Upper lobe of right lung (tissue), 1 donor: Measurements from ENCODE around the gene CLEC16A. TPM values are rescaled to one million over a fixed set of nuclear protein-coding genes. Genes with fewer than 3 reads are reported as not detected.

Source experiments
- ATAC-seq: fragments of 200-7000 bp; cut with Tn5 transposase; one replicate; pipeline ENCODE4 v1.9.1; 2020; ENCODE audit warnings: mild to moderate bottlenecking, moderate library complexity
- DNase-seq: peaks from one replicate; pipeline ENCODE4 v3.0.0-alpha.2; 2020
- H3K27ac ChIP-seq: fragments of 200-600 bp; one replicate; pipeline ENCODE4 v1.8.0; 2022
- H3K27me3 ChIP-seq: fragments of 200-600 bp; one replicate; pipeline ENCODE4 v1.8.0; 2022; ENCODE audit warnings: mild to moderate bottlenecking
- H3K36me3 ChIP-seq: fragments of 200-600 bp; one replicate; pipeline ENCODE4 v1.8.0; 2022
- H3K4me1 ChIP-seq: fragments of 200-600 bp; one replicate; pipeline ENCODE4 v1.8.0; 2022
- H3K4me3 ChIP-seq: fragments of 200-600 bp; one replicate; pipeline ENCODE4 v1.8.0; 2022; ENCODE audit warnings: mild to moderate bottlenecking
- H3K9me3 ChIP-seq: fragments of 200-600 bp; one replicate; pipeline ENCODE4 v1.8.0; 2022
- intact Hi-C: fragments of 100-400 bp; cut with DNase I; formaldehyde crosslinking; loops from one replicate; pipeline ENCODE4 v1.11.0; 2022
- total RNA-seq: library from RNA; stranded (reverse); fragmentation: NEBNext Ultra II Directional; extraction: Animal tissue kit (Norgen Biotek cat#: 25700); gene quantifications from one replicate; pipeline ENCODE4 v1.2.1, GENCODE V29; 2021
- TF ChIP-seq, protein P1 (sequence below): fragments of 200-600 bp; IDR thresholded peaks from one replicate; pipeline ENCODE4 v1.8.0; 2022; ENCODE audit warnings: antibody characterized with exemption
- donor health status: DM: no; HTN: yes; CAD: no; lungs with severe emphysema.

Gene CLEC16A
- total RNA-seq, 1 donor from 2014 or later, result 36.9 TPM

DNA sequence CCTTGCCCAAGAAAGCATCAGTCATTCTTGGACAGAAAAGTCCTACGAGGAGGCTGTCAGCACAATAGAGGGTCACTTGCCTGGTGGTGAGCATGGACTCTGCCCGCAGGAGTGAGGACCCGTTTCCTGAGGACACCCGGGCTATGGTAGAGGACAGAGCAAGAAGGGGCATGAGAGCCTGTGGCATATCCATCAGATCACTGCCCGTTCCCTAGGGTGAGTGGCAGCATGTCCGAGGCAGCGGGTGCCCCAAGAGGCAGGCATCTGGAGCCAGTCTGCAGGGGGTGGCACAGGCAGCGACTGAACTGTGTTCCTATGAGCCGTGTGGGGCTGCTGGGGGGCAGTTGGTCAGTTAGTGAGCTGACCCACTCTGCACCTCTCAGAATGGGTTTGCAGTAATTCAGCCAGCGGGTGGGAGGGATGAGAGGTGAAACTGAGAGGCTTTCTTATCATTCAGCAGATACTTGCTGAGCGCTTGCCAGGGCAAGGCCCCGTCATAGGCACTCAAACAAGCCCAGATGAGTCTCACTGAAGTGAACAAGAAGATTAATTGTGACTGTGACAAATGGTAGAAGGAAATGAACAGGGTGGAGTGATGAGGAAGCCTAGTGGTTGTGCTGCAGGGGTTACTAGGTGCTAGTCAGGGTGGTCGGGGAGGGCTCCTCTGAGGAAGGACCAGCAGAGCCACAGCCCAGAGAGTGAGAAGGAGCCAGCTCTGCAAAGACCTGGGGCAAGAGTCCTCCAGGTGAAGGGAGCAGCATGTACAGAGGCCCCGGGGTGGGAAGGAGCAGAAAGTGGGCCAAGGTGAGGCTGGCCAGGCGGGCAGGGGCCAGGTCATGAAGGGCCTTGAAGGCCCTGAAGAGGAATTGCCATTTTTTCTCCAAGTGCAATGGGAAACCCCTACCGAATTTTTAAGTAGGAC lies 87.9 kb downstream of the CLEC16A start:
- TF ChIP-seq, protein P1, sequence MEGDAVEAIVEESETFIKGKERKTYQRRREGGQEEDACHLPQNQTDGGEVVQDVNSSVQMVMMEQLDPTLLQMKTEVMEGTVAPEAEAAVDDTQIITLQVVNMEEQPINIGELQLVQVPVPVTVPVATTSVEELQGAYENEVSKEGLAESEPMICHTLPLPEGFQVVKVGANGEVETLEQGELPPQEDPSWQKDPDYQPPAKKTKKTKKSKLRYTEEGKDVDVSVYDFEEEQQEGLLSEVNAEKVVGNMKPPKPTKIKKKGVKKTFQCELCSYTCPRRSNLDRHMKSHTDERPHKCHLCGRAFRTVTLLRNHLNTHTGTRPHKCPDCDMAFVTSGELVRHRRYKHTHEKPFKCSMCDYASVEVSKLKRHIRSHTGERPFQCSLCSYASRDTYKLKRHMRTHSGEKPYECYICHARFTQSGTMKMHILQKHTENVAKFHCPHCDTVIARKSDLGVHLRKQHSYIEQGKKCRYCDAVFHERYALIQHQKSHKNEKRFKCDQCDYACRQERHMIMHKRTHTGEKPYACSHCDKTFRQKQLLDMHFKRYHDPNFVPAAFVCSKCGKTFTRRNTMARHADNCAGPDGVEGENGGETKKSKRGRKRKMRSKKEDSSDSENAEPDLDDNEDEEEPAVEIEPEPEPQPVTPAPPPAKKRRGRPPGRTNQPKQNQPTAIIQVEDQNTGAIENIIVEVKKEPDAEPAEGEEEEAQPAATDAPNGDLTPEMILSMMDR, result no peak
- DNase-seq, result no peak
- peaks cover 19% of the 10 kb centered on the region for H3K36me3 ChIP-seq

DNA sequence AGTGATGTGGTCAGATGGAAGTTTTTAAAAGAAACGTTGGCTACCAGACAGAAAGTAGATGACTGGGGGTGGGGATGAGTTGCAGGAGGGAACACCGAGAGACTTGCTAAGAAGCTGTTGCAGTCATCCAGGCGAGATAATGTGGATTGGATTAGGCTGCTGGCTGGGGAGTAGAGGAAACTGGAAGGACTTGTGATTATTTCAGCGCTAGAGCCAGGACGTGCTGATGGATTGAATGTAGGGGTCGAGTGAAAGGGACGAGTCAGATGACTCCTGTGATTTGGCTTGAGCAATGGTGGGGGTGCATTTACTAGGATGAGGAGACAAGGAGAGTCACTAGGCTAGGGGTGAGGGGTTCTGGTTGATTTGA lies 88.5 kb downstream of the CLEC16A start:
- ATAC-seq (peak; percentile 54), DNase-seq (no peak)
- H3K27ac ChIP-seq, result no peak overlapping the region
- TF ChIP-seq, protein P1, result no peak
- H3K4me1 ChIP-seq, result peaks cover 8% of the 10 kb centered on the region
- no peaks in the 10 kb centered on the region for H3K9me3 ChIP-seq
- intact Hi-C loops, result no loop called here
- H3K27me3 ChIP-seq, result no peaks in the 10 kb centered on the region
- no peak overlapping the region for H3K4me3 ChIP-seq
- peaks cover 16% of the 10 kb centered on the region for H3K36me3 ChIP-seq

More for the DNA sequence above, 87.9 kb downstream of the CLEC16A start:
- no peak overlapping the region for H3K27ac ChIP-seq
- intact Hi-C loops, result no loop called here
- peak; percentile 15 for ATAC-seq
- H3K9me3 ChIP-seq, result no peaks in the 10 kb centered on the region
- no peaks in the 10 kb centered on the region for H3K27me3 ChIP-seq
- H3K4me1 ChIP-seq, result peaks cover 8% of the 10 kb centered on the region
- no peak overlapping the region for H3K4me3 ChIP-seq

DNA sequence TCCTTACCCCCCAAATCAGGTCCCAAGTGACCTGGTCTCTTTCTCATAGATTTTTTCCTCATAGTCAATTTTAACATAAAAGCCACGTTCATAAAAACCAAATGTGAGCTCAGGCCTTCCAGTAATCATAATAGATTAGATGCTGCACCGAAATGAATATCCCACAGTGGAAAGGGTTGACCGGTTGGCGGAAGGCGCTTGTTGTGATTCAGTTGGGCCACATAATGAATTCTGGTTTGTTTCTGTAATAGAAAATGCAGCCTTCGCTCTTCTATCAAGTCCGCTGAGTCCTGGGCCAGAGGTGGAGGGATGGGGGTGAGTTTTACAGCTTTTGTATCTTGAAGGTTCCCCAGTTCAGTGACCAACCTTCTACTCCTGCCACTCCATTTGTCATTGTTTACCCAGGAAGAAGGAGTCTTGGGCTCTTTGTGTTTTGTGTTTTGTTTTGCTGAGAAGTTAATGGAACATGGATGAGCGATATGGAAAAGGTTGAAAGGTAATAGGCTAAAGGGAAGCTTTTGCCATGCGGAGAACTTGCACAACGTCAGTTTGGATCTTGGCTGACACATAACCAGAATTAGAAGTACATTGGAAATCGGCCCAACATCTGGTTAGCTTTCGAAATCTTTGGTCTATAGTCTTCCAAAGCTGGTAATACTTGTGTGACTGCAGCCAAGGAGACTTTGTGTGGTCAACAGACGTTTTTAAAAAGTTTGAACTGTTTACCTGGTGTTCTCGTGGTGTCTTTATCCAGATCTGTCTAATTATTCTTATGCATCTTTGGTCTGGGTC lies 89.5 kb downstream of the CLEC16A start:
- H3K4me1 ChIP-seq, result peaks cover 8% of the 10 kb centered on the region
- peak overlapping the region; percentile 48 for H3K27ac ChIP-seq
- ATAC-seq, result no peak
- H3K9me3 ChIP-seq, result no peaks in the 10 kb centered on the region
- peaks cover 11% of the 10 kb centered on the region for H3K36me3 ChIP-seq
- TF ChIP-seq, protein P1, result no peak
- intact Hi-C loops, result no loop called here
- H3K27me3 ChIP-seq, result no peaks in the 10 kb centered on the region
- H3K4me3 ChIP-seq, result no peak overlapping the region
- no peak for DNase-seq

GRCh38 chr16:11034481-11034931 lies 90.1 kb downstream of the CLEC16A start:
- TF ChIP-seq, protein P1, result no peak
- no peak for DNase-seq
- Histone ChIP-seq H3K36me3 (peaks cover 15% of the 10 kb centered on the region), H3K27ac (peak overlapping the region; percentile 48), H3K9me3 (no peaks in the 10 kb centered on the region), H3K4me1 (peaks cover 8% of the 10 kb centered on the region), H3K27me3 (no peaks in the 10 kb centered on the region), H3K4me3 (no peak overlapping the region)
- no peak for ATAC-seq
- intact Hi-C loops, result no loop called here

DNA sequence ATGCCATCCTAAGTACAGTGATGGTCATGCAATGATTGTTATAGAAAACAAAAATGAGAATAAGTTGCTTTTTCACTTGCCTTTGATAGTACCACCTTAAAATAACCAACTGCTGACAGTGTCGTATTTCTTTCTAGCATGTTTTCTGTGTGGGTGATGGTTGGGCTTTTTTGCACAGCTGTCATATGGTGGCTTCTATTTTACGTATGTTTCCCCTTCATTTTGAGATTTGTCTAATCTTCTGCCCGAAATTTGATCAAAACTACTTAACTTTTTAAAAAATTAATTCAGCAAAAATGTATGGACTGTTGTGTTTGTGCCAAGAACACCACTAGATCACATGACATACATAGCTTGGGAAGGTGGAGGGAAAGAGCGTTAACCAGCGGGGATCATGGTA lies 90.7 kb downstream of the CLEC16A start:
- H3K27ac ChIP-seq, result no peak overlapping the region
- TF ChIP-seq, protein P1, result no peak
- H3K4me1 ChIP-seq, result peaks cover 8% of the 10 kb centered on the region
- no peaks in the 10 kb centered on the region for H3K9me3 ChIP-seq
- no peak overlapping the region for H3K4me3 ChIP-seq
- ATAC-seq (no peak), DNase-seq (no peak)
- intact Hi-C loops, result no loop called here
- no peaks in the 10 kb centered on the region for H3K27me3 ChIP-seq
- peaks cover 17% of the 10 kb centered on the region for H3K36me3 ChIP-seq
